Fibroblast of mammary gland (primary cell): Measurements from ENCODE around the gene IMPA2.
"Not testable (repeated sequence)": the region's sequence is repeated elsewhere in the genome, so short reads cannot be mapped to it uniquely, and the experiment has no call there.

Source experiments
- DNase-seq: peaks from one replicate; pipeline ENCODE4 v3.0.0-alpha.2; 2010; ENCODE audit warnings: low read depth
- H3K4me3 ChIP-seq: 2 replicates; pipeline ENCODE4 v1.5.1; 2011; ENCODE audit warnings: low read depth, mild to moderate bottlenecking, low read length, moderate library complexity; ENCODE audit not compliant: control insufficient read depth
- CTCF ChIP-seq: conservative IDR thresholded peaks from 2 replicates; pipeline ENCODE4 v1.5.1; 2011; ENCODE audit warnings: low read depth, low read length, inconsistent platforms; ENCODE audit not compliant: control insufficient read depth, insufficient read depth

Gene IMPA2

GRCh38 chr18:12064086-12064763 is 82.9 kb downstream of the IMPA2 start:
- no peak overlapping the region for H3K4me3 ChIP-seq
- no peak for TF ChIP-seq CTCF
- DNase-seq = no peak

GRCh38 chr18:12065397-12065796 is 84.1 kb downstream of the IMPA2 start:
- no peak overlapping the region for H3K4me3 ChIP-seq
- no peak for TF ChIP-seq CTCF
- no peak for DNase-seq

GRCh38 chr18:12066910-12067511 is 85.7 kb downstream of the IMPA2 start:
- no peak for DNase-seq
- no peak for TF ChIP-seq CTCF

GRCh38 chr18:12067671-12068070 is 86.4 kb downstream of the IMPA2 start:
- H3K4me3 ChIP-seq = no peak overlapping the region
- TF ChIP-seq CTCF = no peak
- DNase-seq = no peak

More at GRCh38 chr18:12066910-12067511, 85.7 kb downstream of the IMPA2 start:
- no peak overlapping the region for H3K4me3 ChIP-seq

- H3K4me3 ChIP-seq, DNase-seq: not testable (repeated sequence)
Observed at GRCh38 chr18:12068316-12068949, 87.1 kb downstream of the IMPA2 start.

- no peak for TF ChIP-seq CTCF
- no peak for DNase-seq
- no peak overlapping the region for H3K4me3 ChIP-seq
Observed at GRCh38 chr18:12068950-12069320, 87.6 kb downstream of the IMPA2 start.

GRCh38 chr18:12071066-12071465 is 89.8 kb downstream of the IMPA2 start:
- H3K4me3 ChIP-seq, DNase-seq: not testable (repeated sequence)
